Skin of body (tissue), 2 donors: ENCODE data around the gene CMTM5. TPM values are rescaled to one million over a fixed set of nuclear protein-coding genes. Genes with fewer than 3 reads are reported as not detected.

Experiments used
- DNase-seq: peaks from one replicate; lab custom pipeline; 2025; lab: John Stamatoyannopoulos, UW
- total RNA-seq: library from RNA; depleted of rRNA; stranded (reverse); fragments of >200 nt; gene quantifications from one replicate; pipeline ENCODE4 v1.2.3, GENCODE V29; 2014

CMTM5 gene, protein sequence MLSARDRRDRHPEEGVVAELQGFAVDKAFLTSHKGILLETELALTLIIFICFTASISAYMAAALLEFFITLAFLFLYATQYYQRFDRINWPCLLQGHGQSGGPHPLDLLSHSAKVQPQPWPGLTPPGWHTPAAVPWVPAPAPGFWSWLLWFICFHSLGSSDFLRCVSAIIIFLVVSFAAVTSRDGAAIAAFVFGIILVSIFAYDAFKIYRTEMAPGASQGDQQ
- 2.7 TPM for total RNA-seq

DNA sequence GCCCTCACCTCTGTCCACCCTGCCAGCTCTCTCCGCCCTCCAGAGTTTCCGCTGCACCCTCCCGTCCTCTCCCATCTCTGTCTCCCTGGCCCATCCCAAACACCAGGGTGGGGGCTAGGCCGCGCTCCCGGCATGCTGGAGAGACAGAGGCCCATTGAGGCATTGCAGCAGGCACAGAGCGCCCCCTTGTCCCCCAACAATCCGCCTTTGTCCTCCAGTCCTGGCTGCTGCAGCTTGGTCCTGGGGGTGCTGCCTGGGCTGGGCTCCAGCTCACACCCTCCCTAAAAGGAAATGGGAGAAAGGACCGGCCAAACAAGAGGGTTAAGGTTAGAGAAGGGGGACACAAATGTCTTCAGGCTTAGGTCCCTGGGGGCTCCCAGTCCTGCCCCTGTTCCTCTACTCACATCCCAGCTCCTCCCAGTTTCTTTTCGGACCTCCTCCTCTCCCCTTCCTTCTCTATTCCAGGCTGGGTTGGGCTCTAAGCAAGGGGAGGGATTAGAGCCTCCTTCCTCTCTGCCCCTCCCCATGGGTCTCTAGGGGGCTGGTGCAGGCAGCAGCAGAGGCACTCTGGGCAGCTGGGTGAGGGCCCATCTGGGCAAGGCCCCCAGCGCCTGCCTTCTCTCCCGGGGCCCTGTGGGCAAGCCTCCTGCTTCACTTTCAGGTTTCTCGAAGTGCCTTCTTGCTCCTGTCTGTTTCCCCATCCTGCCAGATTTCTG, at the start of gene CMTM5:
Gene CMTM5, plus strand, starts transcription at position 565 of the 716 bp plus-strand sequence. CDS start 206 bp downstream, outside the sequence.
- peak; percentile 26 for DNase-seq

DNA sequence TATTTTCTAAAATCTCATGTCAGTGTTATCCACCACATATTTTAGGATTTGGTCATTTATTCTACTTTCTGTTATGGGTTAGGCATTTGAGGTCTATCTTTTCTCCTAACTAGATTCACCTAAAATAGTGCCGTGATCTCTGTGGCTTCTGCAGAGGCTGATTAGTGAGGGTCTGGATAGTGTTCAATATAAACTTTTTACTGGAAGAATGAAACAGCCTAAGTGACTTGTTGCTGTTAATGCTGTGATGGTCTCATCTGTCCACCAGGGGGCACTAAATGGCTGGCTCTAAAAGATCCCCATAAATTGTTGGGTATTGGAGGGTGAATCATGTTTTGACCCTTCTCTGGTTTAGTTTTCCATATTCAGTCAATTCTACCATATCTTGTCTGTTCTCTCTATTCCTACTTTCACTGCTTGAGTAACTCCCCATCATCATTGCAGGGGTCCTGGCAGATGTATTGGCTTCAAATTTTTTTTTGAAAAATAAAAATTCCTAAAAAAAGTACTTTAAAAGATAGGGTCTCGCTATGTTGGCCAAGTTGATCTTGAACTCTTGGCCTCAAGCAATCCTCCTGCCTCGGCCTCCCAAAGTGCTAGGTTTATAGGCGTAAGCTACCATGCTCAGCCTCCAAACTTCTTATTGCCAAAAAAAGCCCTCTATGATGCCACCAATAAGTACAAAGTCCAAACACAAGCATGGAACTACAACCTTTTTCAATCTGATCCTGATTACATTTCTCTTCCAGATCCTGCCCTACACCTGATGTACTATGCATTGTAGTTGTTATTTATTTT, 48.7 kb upstream of the CMTM5 start:
- peak; percentile 64 for DNase-seq

DNA sequence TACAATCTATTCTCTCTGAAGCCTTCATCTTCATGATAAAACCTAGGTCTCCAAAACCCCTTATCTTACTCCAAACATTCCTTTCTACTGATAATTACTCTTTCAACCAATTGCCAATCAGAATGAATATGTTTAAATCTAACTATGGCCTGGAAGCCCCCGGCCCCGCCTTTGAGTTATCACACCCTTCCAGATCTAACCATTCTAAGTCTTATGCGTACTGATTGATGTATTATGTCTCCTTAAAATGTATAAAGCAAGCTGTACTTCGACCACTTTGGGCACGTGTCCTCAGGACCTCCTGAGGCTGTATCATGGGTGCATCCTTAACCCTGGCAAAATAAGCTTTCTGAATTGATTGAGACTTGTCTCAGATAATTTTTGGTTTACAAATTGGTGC, 41.2 kb upstream of the CMTM5 start:
- no peak for DNase-seq

DNA sequence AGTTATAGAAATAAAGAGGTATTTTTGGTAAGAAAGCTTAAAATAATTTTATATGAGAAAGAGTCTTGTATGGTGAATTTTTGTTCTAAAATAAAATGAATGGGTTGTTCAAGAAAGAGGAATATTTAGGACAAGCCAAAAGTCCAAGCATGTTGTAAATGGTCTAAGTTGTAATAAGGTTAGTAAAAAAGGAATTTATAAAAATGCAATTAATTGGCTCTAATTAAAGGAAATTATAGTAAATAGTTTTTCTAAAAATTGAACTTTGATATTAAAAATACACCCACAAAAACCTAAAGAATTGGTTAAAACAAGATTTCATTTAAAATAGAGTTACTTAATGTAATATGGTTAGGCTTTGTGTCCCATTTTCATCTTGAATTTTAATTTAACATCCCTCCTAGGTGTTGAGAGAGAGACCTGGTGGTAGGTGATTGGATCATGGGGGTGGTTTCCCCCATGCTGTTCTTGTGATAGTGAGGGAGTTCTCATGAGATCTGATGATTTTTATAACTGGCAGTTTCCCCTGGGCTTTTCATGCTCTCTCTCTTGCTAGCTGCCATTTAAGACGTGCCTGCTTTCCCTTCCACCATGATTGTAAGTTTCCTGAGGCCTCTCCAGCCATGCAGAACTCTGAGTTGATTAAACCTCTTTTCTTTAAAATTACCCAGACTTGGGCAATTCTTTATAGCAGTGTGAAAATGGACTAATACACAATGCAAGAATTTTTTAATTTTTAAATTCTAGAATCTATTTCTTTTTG, 37.2 kb upstream of the CMTM5 start:
- DNase-seq = no peak

DNA sequence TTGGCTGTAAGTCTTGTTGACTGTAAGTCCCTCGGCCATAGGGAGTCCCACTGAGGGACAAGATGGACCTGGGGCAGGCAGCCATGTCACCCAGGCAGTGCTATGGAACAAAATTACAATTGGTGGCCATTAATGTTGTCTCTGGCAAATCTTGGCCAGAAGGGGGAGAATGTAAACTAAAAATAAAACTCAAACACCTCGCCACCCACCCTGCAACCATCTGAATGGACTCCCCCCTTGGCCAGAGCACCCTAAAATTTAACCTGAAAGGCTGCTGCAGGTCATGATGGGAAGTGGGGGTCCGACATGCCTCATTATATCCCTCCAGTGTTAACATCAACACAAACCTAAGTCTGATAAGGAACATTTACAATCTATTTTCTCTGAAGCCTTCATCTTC, 32.4 kb upstream of the CMTM5 start:
- no peak for DNase-seq

DNA sequence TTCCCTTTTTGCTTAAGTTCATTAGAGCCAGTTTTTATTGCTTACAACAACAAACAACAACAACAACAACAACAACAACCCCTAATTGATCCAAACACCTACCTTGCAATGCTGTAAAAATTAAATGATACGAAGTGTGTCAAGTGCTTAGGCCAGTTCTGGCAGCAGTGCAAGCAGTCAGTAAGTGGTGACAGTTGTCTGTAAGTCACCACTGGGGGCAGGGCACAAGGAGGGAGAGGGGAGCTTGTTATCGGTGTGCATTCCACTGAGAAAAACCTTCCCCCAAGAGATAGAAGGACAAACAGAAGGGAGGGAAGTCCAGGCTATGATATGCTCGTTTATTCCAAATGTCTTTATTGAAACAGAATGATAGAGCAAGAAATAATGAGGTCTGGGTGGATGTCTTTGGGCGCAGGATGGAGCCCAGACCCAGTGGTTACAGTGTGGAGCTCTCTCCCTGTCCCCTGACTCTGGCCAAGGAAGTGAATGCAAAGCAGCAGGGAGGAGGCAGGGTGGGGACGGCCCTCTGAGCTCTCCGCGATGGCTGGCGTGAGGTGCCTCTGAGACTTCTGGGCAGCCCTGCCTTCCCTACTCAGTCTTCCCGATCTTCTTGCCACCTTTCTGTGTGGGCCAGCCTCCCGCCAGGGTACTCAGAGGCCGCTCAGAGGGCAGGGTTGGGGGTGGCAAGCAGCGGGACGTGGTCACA, 30.7 kb upstream of the CMTM5 start:
- no peak for DNase-seq

DNA sequence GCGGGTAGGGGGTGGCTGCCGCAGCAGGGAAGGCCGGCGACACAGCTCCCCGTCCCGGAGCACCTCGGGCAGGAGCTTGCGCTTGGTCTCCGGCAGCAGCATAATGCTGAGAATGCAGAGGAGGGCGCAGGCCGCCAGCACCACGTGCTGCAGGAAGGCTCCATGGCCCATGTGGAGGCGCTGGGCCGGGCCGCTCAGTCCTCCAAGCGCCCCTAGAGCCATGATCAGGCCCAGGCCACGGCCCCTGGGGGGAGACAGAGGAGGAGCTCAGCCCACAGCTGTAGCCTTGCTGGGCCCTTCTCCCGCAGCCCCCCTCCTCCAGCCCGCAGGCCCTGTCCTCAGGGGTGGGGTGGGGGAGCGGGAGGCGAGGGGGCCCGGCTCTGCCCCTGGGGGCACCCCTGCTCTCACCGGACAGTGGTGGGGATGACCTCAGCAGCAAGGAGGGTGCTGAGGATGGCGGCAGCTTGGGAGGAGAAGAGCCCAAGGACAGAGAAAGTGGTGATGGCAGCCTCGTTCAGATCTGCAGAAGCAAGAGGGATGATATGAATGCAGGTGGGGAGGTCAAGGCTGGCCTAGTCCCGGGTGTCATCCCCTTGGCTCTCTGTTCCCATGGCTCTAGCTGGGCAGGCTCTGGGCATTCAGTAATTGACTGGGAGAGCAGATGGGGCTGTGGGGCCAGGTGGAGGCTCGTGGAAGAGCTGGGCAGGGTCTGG, 30.0 kb upstream of the CMTM5 start:
- no peak for DNase-seq

DNA sequence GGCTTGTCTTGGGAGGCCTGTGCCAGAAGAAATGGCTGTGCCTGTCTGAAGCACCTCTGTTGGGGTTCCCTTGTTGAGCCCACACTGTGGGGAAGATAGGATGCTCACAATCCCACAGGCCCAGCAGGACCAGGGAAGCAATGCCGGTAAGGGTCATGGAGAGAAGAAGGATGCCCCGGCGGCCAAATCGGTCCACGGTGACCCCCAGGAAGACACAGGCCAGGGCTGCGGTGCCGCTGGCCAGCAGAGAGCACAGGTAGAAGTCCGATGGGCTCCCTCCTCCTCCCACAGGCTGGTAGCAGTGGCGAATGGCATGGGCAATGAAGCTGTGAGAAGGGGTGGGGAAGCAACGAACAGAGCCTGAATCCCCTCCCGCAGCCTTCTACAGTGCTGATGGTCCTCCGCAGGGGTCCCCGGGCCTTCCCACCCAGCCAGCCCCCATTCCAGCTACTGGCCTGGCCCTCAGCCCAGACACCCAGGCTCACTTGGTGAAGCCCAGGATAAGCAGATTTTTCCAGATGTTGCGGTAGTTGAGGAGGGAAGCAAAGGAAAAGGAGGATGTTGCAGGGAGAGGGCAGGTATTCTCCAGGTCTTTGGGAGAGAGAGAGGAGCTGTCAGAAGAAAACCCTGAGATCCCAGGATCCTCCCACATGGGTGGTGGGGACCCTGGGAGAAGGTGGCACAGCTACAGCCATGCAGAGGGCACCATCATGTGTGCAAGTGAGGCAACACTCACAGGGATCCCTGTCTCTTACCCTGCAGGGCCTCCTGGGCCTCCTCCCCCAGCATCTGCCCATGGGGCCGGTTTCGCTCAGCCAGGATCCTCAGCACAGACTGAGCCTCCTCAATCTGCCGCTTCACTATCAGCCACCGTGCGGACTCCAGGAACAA, 29.2 kb upstream of the CMTM5 start:
- DNase-seq = no peak

DNA sequence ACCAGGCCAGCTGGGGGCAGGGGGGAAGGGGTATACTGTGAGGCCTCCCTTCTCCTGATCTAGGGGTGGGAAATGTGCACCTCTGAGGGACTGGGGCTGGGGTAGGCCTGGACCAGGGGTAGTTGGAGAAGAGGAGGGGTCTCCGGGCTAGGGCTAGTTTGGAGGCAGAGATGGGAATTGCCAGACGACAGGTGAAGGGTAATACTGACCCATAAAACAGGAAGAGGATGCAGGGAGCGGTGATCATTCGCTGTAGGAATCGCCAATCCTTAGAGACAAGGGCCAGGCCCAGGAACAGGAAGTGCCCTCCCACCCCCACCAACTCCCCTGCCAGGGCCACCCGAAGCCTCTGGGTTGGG, 28.6 kb upstream of the CMTM5 start:
- DNase-seq = no peak

DNA sequence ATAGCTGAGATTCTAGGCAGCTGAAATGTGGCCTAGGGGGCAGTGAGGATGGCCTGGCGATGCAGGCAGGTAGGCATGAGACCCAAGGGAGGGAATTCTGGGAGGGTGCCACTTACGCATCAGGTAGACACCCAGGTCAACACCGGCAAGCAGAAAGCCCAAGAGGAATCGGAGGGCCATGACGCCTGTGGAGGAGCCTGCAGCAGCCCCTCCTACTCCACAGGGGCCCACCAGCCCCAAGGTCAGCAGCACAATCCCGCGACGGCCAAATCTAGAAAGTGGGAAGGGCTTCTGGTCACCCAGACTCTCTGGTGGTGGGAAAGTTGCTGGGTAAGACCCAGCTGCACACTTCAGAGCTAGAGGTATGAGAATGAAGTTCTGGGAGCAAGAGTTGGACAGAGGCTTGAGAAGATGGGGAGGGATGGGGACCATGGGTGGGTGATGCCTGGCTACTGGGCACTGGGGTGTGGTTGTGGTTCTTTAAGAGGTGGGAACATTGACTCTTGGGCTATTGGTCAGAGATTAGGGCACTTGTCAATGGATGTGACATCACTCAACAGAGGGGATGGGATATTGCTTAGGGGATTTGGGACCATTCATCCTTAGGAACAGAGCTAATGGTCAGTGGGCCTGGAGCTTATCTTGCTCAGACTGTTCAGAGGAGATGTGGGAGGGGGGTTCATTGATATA, 27.5 kb upstream of the CMTM5 start:
- DNase-seq = no peak

DNA sequence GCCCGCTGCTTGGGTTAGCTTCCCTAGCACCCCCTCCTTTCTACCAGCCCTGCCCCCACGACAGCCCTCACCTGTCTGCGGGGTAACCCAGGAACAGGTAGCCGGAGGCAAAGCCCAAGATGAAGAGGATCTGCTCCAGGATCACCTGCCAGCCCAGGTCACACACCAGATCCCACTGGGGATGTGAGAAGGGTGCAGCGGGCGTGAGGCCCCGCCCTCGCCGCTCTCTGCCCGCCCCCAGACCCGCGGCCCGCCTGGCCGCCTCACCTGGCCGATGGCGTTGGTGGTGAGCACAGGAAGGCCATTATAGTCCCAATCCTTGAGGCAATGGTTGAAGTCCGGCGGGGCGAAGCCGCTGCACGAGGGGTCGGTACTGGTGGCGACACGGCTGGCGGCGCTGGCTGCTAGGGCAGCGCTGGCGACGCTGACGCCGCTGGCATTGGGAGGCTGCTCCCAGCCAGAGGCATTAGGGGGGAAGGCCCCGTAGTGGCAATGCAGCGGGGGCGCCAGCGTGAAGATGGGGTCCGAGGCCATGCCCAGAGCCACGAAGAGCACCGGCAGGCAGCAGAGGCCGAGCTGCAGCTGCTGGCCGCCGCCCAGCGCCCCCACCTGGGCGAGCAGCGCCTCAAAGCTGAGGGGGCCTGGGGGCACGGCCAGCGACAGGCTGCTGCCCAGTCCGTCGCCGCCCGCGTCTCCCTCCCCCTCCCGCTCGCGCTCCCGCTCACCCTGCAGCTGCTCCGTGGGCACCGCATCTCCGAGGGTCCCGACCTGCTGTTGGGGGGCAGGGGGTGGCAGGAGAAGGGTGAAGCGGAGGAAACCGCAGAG, 25.0 kb upstream of the CMTM5 start:
- DNase-seq = no peak

DNA sequence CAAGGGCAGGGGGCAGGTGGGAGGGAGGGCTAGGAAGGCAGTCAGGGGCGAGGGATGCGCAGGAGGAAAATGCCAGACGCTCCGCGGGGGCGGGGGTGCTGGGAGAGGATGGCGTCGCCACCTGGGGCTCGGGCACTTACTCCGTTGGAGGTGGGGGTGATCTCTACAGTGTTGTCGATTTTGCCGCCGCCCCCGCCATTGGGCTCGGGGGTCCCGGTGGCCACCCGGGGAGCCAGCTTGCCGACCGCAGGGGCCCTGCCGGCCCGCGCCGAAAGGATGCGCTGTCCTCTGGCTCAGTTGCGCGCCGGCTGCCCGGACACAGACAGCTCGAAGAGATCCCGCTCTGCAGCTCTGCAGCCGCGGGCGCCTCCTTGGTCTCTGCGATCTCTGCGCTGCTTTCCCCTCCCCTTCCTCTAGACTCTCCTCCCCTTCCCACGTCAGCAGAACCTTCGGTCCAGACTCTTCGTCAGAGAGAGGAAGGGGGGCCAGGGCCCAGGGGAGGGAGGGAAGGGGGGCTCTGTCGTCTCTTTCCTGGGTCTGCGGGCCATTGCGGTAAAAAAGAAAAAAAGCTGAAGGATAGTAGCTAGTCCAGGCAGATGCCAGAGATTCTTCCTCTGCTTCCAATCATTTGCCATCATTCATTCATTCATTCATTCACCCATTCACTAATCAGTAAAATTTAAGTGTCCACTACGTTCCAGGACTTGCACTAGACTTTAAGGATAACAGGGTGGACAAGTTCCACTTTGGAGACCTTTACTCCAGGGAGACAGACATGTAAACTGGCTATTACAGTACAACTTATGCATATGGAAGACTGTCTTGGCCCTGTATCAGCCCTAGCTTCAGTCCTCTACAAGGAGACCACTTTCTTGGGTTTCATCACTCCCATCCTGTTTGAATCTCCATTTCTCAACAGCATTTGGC, 24.1 kb upstream of the CMTM5 start, which contains the start of gene SLC22A17:
Gene SLC22A17, minus strand, starts transcription at position 382 of the 927 bp plus-strand sequence.
- peak; percentile 86 for DNase-seq

DNA sequence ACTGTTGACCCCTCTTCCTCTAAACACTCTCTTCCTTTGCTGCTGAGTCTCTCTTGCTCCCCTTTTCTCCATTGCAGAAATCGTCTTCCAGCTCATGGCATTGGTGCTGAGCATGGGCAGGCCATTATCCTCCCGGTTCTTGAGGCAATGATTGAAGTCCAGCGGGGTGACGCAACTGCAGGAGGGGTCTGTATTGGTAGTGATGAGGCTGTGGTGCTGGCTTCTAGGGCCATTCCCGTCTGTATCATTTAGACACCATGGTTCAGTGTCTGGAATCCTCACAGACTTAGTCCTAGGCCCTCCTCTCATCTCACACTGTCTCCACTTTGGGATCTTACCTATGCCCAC, 23.4 kb upstream of the CMTM5 start:
- DNase-seq = no peak

DNA sequence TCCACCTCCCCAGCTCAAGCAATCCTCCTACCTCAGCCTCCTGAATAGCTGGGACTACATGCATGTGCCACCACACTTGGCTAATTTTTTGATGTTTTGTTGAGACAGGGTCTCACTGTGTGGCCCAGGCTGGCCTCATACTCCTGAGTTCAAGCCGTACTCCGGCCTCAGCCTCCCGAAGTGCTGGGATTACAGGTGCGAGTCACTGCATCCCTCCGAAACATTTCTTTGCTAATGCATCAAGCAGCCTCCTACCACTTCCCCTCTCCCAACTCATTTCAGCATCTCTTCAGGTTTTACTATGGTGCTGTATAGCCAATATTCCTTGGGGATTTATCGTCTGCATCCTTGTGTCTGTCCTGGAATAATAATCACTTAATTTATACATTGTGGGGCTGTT, 21.9 kb upstream of the CMTM5 start:
- DNase-seq = no peak

DNA sequence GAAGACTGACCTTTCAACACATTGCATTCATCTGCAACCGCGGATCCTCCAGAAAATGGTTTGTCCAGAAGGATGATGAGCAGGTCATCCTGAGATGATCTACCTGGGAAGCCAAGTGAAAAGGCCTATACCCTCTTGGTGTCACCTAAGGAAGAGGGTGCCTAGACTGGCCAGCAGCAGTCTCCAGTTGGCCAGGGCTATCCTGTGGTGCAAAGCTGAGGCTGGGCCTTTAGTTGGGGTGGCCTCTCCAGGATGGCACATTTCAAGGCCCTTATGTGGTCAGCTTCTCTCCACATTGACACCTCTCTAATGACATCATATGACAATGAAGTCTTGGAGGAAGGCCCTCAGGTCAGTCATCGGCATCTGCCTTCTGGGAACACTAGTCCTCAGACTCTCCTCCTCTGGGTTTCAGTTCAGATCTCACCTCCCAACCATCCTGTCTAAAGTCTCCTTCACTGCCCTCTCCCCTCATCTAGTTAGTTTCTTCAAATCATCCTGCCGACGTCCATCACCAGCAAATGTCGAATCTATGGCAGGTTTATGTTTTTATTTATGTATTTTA, 20.9 kb upstream of the CMTM5 start:
- DNase-seq = no peak

DNA sequence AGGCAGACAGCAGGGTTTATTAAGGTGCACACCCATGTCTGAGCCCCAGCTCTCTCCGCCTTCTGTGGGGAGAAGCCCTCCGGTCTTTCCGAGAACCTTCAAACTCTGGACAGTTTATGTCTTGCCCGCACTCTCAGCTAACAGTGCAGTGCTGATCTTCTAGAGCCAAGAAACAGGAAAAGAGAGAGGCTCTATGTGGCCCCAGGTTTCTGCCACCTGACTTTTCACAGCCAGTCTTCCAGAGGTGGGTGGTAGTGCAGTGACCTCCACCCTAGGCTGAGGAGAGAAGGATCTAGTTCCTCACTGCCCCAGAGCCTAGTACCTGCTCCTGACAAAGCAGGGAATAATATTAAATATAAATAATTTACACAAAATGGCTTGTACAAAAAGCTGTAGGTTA, 20.2 kb upstream of the CMTM5 start:
- no peak for DNase-seq

DNA sequence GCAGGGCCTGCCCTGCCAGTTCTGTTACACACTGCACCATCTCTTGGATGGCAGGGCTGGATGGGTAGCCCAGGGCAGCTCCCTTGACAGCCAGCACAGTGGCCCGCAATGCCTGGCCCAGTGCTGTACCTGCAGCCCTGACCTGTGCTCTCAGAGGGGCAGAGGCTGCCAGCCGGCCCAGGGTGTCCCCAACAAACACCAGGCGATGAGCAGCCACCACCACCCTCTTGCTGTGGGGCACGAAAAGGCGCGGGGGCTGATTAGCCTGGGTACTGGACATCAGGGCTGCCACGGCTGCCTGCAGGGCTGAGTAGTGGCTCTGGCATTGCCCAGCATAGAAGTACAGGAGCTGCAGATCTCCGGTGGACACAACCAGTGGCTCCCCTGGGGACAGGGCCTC, 19.6 kb upstream of the CMTM5 start:
- DNase-seq = no peak
